ENCODE measurements around the gene CADM2.

CADM2 gene

DNA sequence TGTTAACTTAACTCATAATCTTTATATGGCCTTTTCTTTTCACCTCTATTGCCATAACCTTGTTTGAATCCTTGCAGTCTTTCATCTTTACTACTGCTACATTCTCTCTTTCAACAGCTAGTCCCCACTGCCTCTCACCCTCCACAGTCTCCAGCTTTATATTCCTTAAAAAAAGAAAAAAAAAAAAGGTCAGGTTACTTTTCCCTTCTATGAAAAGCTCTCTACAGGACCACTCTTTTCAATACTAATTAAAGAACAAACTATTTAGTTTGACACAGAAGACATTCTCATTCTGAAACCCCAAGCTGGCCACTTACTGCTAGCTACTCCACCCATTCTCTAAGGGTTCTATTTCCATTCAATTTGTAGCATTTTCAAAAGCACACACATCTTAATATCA is 25.6 kb downstream of the CADM2 start:
- DNase-seq (ENCODE audit: low read depth), result no peak

DNA sequence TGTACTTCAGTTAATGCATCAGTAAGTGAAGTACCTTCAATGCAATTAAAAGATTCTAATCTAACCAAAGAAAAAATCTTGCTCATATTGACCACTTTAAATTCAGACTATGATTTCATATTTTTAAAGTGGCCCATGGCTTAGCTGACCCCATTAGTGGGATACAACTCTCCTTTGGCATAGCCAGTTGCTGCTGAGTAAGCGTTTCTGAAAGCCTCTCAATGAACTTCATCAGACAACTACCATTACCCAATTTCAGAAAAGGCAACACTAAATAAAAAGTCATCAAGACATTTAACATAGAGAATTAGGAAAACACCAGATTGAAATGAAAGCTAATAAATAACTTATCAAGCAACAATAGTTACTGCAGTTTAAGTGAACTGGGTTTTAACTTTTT is 27.0 kb downstream of the CADM2 start:
- DNase-seq (ENCODE audit: low read depth), result no peak

DNA sequence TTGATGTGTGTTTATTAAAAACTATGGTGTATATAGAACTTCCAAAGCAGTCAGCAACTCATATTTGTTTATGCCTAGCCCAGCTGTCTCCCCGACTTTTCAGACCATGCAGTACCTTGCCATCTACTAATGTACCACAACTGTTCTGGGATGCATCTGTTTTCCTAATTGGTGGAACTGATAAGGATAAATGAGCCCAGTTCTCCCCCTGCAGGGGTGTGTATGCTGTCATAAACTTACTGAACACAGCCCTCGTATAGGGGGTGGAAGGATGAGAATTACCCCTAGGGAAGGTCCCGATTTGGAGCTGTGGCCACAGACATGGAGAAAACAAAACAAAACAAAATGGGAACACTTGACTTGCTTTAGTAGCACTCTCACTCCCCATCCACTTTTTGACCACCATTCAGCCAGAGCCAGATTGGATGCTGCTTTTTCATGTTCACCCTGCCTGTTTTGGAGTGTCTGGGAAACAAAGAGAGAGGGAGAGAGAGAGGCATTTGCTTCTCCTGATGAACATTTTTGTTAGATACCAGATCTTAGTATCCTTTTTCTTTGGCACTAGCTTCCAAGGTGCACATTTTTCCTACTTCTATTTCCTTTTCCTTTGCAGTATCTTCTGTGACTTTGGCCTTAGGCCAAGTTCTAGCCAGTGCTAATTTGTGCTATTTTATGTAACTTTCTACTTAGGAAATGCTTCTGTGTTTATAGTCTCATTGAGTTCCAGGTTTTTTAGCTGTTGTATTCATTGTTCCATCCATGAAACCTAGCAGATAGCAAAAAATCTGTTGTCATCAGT is 29.1 kb downstream of the CADM2 start:
- DNase-seq (ENCODE audit: low read depth), result no peak

DNA sequence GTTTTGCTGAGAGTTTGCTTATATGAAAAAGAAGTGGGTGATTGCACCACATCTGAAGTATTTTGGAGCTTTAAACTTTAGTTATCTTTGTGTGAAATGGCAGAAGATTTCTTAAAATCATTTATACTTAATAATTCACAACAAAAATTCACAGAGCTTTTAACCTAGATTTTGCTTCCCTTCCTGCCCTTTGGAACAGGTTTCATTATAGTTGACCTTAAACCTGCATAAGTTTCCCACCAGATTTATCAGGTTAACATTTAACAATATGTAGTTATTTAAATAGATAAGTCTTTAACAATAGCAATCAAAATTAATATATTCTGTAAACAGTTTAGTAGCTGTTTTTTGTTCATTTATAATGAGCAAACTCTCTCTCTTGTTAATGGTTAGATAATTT is 30.3 kb downstream of the CADM2 start:
- DNase-seq (ENCODE audit: low read depth), result no peak

DNA sequence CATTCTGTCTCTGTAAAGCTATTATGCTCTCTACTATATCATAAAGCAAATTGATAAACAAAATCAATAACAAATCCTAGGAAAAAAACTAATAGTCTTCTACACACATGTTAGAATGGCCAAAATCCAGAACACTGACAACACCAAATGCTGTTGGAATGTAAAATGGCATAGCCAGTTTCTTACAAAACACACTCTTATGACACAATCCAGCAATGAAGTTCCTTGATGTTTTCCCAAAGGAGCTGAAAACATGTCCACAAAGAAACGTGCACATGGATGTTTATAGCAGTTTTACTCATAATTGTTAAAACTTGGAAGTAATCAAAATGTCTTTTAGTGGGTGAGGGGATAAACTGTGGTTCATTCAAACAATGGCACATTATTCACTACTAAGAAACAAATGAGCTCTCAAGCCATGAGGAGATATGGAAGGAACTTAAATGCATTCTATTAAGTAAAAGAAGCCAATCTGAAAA is 32.7 kb downstream of the CADM2 start:
- DNase-seq (ENCODE audit: low read depth), result no peak

DNA sequence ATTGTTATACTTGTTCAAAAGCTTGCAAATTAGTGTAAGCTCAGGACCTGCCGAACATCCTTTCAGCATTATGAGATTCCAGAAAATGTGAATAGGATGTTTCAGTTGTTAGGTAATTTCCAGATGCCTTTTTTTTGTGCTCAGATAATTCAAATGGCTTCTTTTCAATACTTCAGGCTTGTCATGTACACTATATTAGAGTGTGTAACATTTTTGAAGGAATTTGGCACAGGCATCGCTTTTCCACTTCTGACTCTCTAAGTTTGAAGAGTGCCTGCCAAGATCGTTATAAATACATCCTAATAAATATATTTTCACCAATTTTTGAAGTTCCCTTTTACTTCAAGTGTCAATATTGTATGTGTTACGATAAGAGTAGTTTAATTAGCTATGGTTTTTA is 35.2 kb downstream of the CADM2 start:
- DNase-seq (ENCODE audit: low read depth), result no peak

DNA sequence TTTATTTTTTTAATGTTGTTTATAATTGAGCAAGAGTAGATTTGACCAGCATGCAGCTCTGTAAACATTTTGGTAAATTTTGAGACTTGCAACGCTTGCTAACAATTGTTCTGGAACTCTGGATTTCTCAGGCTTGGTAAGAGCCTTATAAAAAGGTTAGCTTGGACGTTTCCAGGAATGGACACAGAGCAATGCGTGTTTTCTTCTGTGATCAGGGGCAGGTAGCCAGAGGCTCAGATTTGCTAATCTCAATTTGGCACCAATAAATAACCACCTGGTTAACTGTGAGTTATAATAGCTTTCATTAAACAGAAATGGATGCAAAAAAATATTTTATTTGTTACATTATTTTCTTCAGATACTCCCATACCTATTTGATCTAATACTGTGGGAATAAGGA is 39.8 kb downstream of the CADM2 start:
- no peak for DNase-seq (ENCODE audit: low read depth)

DNA sequence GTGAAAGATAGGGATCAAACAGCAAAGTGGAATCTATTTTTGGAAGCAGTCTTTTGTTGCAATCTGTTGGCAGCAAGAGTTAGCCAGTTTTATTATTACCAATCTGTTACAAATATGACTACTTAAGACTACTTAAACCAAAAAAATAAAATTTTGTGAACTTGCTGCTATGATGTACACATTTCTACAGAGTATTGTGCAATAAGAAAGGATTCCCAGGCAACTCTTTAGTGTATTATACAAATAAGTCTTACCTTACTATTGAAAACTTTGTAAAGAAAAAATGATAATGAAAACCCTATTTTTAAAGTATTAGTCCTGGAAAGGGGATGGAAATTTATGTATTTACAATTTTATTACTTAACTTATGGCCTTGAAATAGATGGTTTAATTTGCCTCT is 44.7 kb downstream of the CADM2 start:
- DNase-seq (ENCODE audit: low read depth), result no peak

DNA sequence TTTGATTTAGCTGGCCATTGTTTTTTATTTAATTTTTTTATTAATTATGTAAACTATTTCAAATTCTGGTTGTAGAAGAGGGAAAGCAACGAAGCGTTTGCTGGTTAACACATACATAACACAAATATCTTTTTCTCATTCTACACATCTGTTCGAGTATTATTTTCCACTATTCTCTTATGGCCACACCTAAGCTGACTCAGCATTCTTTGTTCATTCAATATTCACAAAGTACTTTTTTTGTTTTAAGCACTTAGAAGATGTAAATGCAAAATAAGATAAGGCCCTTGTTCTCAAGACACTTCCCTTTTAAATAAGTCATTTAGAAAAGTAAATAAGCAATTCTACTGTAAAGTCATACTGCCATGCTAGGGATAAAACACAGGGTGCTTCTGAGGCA is 45.4 kb downstream of the CADM2 start:
- DNase-seq (ENCODE audit: low read depth), result no peak

DNA sequence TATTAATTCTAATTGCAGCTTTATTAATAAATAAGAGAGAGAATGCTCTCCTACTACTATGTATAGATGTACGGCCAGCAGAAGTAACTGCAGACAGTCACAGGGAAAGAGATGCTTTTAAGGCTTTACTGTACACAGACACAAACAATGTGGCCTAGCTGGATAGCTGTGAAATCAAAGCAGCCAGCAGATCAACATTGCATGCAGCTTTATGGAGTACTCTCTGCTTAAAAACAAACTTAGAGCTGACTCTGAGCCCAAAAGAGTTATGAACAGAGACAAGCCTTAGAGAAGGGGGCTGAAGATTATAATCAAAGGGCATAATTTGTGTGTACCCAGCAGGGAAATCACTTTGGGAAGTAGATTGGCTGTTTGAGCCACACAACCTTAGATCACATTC is 47.2 kb downstream of the CADM2 start:
- DNase-seq (ENCODE audit: low read depth), result no peak

DNA sequence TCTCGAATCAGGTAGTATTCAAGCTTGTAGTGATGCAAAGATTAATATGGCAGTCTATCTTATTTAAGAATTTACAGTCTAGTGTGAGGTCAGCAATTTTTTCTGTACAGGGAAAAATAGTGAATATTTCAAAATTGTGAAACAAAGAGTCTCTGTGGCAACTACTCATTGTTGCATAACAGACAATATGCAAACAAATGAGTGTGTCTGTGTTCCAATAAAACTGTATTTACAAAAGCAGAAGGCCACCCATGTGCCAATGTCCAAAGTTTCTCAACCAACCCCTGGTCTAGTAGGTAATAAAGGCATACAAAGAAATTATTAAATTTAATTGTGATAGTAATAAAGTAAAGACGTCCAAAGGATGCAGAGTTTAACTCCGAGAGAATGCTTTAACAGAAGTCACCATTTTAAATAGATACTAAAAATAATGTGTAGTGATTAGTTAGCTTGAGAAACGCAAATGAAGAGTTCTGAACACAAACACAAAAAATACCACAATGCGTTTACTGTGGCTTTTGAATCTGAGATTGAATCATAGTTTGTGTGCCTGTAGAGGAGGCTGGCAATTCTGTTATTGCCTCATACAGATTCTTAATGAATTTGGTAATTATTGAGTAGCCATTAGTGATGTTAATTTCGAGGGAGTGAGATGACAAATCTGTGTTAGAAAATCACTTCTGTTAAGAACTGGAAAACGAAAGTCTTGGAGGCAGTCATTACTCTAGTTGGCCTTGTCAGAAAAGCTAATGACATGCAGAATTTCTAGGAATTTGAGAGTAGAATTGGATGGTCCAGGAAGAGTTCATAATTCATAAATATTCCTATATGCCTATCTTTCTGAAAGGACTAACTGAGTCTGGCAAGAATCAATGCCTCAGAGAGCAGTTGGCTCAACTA is 48.7 kb downstream of the CADM2 start:
- DNase-seq (ENCODE audit: low read depth), result no peak

DNA sequence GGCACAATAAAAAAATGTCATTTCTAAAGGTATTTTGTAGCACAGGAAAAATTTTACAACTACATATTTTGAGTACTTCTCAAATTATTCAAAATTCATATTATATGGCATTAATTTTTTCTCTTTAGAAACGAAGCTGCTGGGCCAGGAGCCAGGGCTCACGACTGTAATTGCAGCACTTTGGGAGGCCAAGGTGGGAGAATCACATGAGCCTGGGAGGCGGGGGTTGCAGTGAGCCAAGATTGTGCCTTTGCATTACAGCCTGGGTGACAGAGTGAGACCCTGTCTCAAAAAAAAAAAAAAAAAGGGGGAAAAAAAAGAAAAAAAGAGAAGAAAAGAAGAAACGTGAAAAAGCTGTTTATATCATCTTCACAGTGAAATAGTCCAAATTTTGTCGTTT is 62.0 kb downstream of the CADM2 start:
- no peak for DNase-seq (ENCODE audit: low read depth)

DNA sequence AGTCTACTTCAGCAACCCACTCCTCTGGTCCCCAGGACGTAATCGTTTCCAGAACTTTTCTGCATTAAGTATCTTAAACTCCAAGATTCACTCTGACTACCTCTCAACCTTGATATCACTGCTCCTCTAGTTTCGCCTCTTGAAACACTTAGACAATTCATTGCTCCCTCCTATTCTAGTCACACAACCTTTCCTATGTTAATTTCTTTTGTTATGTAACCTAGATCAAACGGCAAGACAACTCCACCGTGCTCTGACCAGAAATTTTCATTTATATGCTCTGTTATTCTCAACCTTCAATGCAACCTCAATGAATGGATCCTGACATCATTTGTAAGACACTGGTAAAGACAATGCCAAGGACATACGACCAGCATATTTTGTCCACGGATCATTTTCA is 71.3 kb downstream of the CADM2 start:
- no peak for DNase-seq (ENCODE audit: low read depth)

DNA sequence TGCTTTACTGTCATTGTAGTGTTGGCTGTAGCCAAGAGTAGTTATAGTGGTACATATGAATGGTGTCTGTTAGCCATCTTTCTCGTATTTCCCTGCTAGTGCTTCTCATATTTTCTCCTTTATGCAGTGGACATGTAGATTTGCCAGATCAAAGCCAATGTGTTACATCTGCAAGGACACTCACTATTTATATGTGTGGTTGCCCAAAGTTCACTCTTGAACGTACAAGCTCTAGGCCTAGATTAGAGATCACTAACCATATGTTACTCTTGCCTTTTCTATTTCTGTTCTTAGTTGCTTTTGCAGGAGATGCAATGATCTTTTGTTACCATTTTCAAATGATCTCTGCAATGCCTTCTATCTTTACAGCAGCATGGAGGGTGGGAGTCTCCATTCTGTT is 78.4 kb downstream of the CADM2 start:
- DNase-seq (ENCODE audit: low read depth), result no peak

DNA sequence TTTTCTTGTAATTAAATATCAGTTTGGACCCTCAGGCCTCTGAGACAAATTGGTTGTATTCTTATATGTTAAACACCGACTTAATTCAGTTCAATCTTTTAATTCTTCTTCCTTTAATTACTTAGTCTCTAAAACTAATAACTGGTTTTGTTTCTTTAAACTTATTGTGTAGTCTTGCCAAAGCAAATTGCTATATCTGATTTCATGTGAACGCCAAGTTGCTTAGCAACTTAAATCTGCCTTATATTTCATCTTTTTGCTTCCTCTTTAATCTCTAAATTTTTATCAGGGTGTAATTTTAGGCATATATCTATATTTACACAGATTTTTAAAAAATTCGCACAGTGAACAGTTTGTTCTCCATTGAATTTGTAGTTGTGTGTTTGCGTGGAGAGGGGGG is 82.2 kb downstream of the CADM2 start:
- no peak for DNase-seq (ENCODE audit: low read depth)

DNA sequence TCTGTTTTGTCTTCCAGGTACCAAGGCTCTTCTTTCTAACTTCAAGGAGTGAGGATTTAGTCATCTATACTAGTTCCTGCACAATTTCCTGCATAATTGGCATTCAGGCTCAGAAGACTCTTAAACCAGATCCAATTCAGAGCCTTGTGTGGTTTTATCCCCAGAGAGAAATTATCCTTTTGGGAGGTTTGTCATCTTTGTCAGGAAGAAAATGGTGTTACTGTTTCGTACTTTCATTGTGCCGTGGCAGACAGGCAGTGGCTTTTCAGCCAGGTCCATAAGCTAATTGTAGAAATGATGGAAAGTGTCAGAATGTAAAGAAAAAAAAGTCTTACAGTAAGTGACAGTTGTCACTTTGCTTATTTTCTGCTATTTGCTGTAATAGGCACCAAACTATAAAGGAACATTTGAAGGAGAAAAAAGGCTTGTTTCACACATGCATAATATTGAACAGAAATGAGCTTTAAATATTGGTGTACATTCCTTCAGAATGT is 82.8 kb downstream of the CADM2 start:
- DNase-seq (ENCODE audit: low read depth), result no peak

DNA sequence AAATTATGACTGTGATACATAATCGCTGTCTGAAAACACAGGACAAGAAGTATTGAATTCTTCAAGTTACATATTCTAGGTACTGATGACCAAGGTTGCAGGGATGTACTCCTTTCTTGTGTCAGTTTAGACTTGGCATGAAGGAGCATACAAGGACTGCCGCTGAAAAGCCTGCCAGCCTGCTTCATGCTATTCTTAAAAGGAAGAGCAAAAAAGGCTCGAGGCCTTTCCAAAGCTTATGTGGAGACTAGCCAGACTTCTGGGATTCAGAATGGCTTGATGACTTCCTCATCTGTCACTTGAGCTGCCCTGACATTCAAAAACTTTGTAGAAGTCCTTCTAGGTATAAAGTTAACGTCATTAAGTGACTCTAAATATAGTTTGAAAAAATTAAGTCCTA is 92.0 kb downstream of the CADM2 start:
- DNase-seq (ENCODE audit: low read depth), result no peak

DNA sequence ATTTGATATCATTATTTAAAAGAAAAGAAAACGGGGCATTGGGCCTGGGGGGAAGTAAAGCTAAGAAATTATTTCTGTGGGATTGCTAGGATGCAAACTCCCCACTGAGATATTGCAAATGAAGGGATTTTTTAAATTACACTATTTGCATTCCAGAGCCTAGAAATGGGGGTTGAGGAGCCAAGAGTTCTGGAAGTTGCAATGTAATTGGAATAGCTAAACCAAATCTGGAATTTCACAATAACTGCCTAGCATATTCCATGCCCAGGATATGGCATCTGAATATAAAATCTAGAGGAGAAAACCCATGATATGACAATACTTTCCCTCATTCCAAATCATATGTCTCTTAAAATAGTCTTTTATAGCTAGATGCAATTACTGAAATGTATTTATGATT is 93.0 kb downstream of the CADM2 start:
- DNase-seq (ENCODE audit: low read depth), result no peak

DNA sequence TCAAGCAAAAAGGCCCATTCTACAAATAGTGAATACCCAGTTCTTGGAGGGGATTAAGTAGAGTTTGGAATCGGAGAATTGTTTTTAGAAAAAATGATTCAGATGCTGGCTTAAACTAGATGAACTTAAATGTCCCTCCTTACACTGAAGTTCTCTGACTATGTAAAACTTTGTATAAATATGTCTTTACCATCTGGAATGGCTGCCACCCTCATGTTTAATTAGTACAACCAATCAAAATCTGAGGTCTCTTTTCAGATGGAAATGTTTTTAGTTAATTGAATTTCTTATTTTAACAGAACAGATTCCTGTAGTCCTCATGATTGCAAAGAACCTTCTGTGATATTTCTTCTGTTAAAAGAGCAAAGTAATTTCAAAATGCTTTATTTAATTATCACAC is 94.8 kb downstream of the CADM2 start:
- DNase-seq (ENCODE audit: low read depth), result no peak

DNA sequence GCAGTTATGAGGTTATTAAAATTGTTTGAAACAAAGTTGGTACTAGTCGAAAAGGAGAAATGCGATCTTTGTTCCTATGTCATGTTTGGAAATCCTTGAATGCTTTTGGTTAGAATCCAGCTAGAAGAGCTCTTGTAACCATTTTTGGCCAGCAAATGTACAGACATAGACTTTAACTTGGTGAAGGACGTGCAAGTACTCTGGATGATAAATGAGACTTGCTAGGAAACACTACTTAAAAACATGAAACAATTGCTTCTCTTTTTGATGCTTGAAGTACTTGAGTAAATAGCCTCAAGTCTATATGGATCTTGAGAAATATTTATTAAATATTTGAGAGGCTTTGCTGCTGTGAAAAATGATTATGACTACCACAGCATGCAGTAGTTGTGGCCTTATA is 95.8 kb downstream of the CADM2 start:
- DNase-seq (ENCODE audit: low read depth), result no peak

DNA sequence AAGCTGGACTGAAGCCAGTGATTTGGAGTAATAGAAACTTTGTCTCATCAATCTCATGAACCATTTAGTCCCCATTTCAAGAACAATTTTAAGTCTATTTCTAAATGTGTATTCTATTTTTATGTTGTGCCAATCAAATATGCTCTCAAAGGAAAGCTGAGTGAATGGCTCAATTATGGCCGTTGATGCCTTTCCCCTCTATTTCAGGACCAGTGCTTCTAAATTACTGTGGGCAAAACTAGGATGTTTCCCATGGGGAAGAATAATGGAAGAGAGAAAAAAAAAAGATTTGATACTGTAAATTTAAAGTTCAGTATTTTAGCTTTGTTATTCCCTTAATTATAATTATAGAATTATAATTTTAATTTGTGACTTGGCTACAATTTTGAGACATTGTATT is 110.1 kb downstream of the CADM2 start:
- no peak for DNase-seq (ENCODE audit: low read depth)

DNA sequence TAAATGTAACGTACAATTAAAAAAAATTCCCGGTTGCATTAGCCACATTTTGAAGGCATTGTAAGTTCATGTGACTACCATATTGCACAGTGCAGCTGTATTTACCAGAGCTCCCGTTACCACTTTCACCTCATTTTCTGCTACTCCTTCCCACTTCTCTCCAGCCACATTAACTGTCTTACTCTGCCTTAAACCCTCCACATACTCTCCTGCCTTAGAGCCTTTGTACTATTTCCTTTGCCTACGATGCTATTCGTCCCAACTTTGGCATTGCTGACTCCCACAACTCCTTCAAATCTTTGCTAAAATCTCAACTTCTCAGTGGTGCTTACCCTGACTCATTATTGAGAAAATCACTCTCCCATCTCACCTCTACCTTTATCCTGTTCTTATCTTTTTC is 115.2 kb downstream of the CADM2 start:
- DNase-seq (ENCODE audit: low read depth), result no peak

DNA sequence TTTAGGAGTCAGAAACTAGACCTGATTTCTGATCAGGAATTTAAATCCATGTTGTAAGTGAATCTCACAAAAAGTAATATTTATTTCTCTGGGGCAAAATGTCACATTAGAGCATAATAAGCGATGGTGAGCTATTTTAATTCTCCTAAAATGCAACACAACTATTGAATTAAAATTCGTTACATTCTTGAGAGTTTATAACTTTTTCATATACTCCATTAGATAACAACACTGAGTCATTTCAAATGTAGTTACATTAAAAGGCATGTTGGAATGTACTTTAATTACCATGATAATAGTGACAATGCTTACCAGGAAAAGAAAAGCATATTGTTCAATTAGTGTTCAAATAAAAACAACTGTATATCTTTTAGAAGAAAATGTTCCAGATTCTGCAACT is 116.9 kb downstream of the CADM2 start:
- DNase-seq (ENCODE audit: low read depth), result no peak

All from stimulated activated CD8-positive, alpha-beta memory T cell treated with anti-CD3 and anti-CD28 coated beads, Interleukin-15, amount 100 ng/mL, for 24 hours (primary cell).